ENCODE data around the gene TOM1. TPM values are rescaled to one million over a fixed set of nuclear protein-coding genes. Genes with fewer than 3 reads are reported as not detected.

The TOM1 gene
- total RNA-seq, 2 donors from 2014 or later = 30.4 to 38.9 TPM

DNA sequence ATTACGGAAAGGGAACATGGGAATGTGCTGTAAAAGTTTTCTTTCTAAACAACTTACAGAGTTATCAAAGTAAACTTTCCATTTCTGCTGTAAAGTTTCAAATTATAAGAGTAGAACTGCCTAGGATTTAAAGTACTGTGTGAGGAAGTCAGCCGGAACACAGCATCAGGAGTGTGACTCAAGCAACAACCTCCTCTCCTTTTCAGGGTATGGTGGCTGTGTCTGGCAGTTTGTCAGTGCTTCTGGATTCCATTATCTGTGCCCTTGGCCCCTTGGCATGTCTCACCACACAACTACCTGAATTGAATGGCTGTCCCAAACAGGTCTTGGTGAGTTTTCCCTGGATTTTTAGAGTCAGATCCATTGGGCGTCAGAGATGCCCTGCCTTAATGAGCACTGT is 6.9 kb upstream of the TOM1 start:
- no peaks in the 10 kb centered on the region for H3K9me3 Mint-ChIP-seq
- no peak overlapping the region for H3K27ac Mint-ChIP-seq
- no peak for ATAC-seq
- H3K27me3 Mint-ChIP-seq = no peaks in the 10 kb centered on the region
- H3K4me1 Mint-ChIP-seq (ENCODE audit: low read depth in 2 of 2) = no peaks in the 10 kb centered on the region
- no peak overlapping the region for H3K4me3 Mint-ChIP-seq
- DNase-seq (ENCODE audit: low spot score) = no peak
- H3K36me3 Mint-ChIP-seq = peaks cover 17% of the 10 kb centered on the region

DNA sequence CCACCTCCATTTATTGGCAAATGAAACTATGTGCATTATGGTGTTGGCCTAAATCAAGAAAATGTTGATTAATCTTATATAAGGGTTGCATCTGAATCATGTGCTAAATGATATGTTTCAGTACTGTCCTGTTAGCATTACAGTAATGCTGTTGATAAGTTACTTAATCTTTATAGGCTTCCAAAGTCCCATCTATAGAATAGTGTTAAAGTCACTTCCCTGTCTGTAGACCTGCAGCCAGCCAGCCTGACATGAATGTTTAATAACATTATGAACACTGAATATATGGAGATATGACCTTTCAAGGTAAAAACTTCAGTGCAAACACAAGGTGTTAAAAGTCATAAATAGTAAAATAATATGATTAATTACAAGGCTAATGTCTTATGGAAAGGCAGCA is 3.6 kb upstream of the TOM1 start:
- ATAC-seq = no peak
- H3K4me3 Mint-ChIP-seq = no peak overlapping the region
- no peaks in the 10 kb centered on the region for H3K27me3 Mint-ChIP-seq

DNA sequence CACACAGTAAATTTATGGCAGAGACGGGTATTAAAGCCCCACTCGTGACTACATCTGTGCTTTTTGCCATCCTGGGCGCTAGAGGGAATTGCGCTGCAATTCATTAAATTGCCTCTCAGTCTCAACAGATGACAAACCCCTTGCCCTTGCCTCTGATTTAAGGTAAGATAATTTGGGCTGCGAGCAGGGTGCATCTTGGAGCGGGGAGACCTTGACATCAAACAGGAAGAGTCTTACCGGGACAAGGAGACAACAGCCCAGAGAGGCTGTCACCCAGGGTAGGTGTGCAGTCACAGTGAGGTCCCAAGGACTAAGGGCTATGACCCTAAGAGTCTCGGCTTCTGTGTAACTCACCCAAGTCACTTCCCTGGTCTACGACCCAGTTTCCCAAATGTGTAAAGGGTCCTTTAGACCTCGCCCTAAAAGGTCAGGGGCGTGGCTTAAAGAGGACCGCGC is 449 bp upstream of the TOM1 start:
- Mint-ChIP-seq H3K36me3 (peaks cover 7% of the 10 kb centered on the region), H3K27ac (peak overlapping the region; percentile 84 to 88), H3K27me3 (no peaks in the 10 kb centered on the region), H3K4me3 (peak overlapping the region; percentile 95), H3K9me3 (no peaks in the 10 kb centered on the region), H3K4me1 (ENCODE audit: low read depth in 2 of 2) (peaks cover 17 to 18% of the 10 kb centered on the region in 2 donors)
- DNase-seq (ENCODE audit: low spot score) = no peak
- peak in 1 of 2 donors; percentile 3 for ATAC-seq

More for the DNA sequence above, 3.6 kb upstream of the TOM1 start:
- H3K36me3 Mint-ChIP-seq = peaks cover 17% of the 10 kb centered on the region
- no peaks in the 10 kb centered on the region for H3K9me3 Mint-ChIP-seq
- H3K27ac Mint-ChIP-seq = no peak overlapping the region
- DNase-seq (ENCODE audit: low spot score) = no peak
- H3K4me1 Mint-ChIP-seq (ENCODE audit: low read depth in 2 of 2) = peaks cover 8 to 11% of the 10 kb centered on the region in 2 donors

DNA sequence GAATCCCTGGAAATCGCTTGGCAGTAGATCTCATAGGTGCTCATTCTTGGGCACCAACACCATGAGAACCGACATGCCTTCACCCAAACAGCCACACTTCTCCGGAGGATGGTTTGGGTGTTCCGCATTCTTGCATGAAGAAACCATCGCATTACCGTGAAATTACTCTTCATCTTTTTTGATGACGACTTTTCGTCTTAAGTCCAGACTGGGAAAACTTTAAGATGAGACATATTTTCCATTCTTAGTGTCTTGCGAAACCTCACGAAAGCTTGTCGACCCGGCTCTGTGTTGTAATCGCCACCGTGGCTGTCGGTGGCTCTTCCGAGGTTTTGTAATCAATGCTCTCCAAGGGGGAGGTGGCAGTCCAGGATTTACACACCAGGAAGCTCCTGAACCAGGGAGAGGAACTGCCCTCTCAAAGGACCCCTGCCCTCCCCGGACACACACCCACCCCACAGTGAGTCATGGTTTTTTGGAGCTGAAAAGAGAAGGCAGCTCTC is 1.7 kb downstream of the TOM1 start:
- Mint-ChIP-seq H3K4me1 (ENCODE audit: low read depth in 2 of 2) (peaks cover 22 to 27% of the 10 kb centered on the region in 2 donors), H3K4me3 (peak overlapping the region; percentile 84), H3K27me3 (no peaks in the 10 kb centered on the region), H3K36me3 (no peaks in the 10 kb centered on the region), H3K9me3 (no peaks in the 10 kb centered on the region), H3K27ac (peak overlapping the region; percentile 84 to 88)
- DNase-seq (ENCODE audit: low spot score) (no peak), ATAC-seq (no peak)

DNA sequence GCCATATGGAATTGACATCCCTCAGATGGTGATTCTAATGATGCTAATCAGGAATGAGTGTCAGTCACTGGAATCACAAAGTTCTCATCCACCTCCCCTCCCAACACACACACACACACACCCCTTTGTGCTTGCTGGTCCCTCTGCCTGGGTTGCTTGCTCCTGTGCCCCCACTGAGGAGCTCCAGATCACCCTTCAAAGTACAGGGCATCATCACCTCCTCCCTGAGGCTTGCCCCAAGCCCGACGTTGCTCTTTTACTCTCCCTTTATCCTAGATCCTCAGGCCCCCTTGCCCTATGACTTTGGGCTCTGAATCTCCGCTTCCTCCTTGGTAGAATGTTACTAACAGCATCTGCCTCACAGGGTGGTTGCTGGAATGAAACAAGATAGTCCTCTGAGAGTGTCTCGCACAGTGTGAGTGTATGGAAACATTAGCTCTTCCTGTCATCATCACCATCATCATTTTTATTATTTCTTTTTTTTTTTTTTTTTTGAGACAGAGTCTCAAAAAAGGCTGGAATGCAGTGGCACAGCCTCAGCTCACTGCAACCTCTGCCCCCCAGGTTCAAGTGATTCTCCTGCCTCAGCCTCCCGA is 3.4 kb downstream of the TOM1 start:
- Mint-ChIP-seq H3K36me3 (no peaks in the 10 kb centered on the region), H3K4me1 (ENCODE audit: low read depth in 2 of 2) (peaks cover 33 to 41% of the 10 kb centered on the region in 2 donors), H3K9me3 (no peaks in the 10 kb centered on the region), H3K27ac (peak overlapping the region in 1 of 2 donors; percentile 82), H3K4me3 (no peak overlapping the region), H3K27me3 (no peaks in the 10 kb centered on the region)
- ATAC-seq (no peak), DNase-seq (ENCODE audit: low spot score) (no peak)

DNA sequence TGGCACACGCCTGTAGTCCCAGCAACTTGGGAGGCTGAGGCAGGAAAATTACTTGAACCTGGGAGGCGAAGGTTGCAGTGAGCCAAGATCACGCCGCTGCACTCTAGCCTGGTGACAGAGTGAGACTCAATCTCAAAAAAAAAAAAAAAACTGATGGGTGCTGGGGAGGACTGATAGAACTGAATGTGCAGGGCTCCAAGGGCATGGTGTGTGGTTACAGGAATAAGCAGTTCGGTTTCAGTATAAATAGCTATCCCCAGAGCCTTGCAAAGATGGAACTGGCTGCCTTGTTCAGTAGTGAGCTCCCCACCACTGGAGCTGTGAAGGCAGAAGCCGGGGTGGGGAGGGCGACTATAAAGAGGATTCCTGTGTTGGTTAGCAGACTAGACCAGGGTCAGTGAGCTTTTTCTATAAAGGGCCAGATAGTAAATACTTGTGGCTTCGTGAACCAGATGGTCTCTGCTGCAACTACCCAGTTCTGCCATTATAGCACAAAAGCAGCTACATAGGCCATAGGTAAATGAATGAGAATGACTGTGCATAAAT is 5.9 kb downstream of the TOM1 start:
- Mint-ChIP-seq H3K27ac (no peak overlapping the region), H3K27me3 (no peaks in the 10 kb centered on the region), H3K4me3 (no peak overlapping the region), H3K9me3 (no peaks in the 10 kb centered on the region), H3K36me3 (no peaks in the 10 kb centered on the region), H3K4me1 (ENCODE audit: low read depth in 2 of 2) (peaks cover 40 to 43% of the 10 kb centered on the region in 2 donors)
- DNase-seq (ENCODE audit: low spot score) (no peak), ATAC-seq (no peak)

DNA sequence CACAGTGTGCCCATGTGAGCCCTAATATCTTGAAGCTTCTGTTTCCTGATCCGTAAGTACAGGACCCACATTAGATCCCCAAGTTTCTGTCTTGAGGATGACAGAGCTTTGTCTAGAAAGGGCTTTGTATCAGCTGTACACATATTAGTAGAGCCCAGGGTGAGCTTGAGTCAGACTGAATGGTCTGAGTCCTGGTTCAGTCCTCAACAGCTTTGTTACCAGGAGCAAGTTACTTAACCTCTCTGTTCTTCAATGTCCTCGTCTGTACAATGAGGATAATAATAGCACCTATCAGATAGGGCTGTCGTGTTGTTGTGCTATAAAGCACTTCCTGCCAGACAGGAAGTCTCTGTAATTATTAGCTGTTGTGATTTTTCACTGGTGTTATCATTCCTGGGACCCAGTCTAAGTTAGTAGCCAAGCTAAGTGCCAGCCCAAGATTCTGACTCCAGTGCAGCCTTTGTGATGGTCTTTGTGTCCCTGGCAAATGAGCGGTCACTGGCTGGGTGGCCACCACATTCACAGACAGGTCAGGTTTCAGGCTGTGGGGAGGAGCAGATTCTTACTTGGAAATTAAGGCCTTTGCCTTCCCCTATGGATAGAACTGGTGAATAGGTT is 6.8 kb downstream of the TOM1 start:
- DNase-seq (ENCODE audit: low spot score) (no peak), ATAC-seq (peak in 1 of 2 donors; percentile 25)
- H3K4me1 Mint-ChIP-seq (ENCODE audit: low read depth in 2 of 2) = peaks cover 36 to 44% of the 10 kb centered on the region in 2 donors
- peak overlapping the region in 1 of 2 donors; percentile 29 for H3K27ac Mint-ChIP-seq
- no peaks in the 10 kb centered on the region for H3K27me3 Mint-ChIP-seq
- H3K36me3 Mint-ChIP-seq = no peaks in the 10 kb centered on the region
- no peaks in the 10 kb centered on the region for H3K9me3 Mint-ChIP-seq
- no peak overlapping the region for H3K4me3 Mint-ChIP-seq

DNA sequence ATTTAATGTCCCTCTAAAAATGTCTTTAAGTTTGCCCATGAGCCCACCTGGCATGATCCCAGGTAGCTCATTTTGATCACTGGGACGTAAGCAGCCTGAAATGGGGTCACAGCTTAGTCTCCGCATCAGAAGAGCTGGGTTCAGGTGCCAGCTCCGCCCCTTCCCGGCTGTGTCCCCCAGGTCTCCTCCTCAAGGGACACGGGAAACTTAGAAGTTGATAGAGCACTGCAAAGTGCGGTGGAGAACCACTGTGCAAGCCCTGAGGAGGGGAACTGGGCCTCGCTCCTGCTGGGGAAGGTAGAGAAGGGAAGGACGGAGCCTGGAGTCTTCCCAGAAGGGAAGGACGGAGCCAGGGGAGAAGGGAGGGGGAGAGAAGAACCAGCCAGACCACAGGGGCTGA is 7.7 kb downstream of the TOM1 start:
- H3K4me1 Mint-ChIP-seq (ENCODE audit: low read depth in 2 of 2) = peaks cover 35 to 42% of the 10 kb centered on the region in 2 donors
- ATAC-seq (no peak), DNase-seq (ENCODE audit: low spot score) (no peak)
- H3K9me3 Mint-ChIP-seq = no peaks in the 10 kb centered on the region
- H3K36me3 Mint-ChIP-seq = no peaks in the 10 kb centered on the region
- H3K4me3 Mint-ChIP-seq = no peak overlapping the region
- no peak overlapping the region for H3K27ac Mint-ChIP-seq
- no peaks in the 10 kb centered on the region for H3K27me3 Mint-ChIP-seq

DNA sequence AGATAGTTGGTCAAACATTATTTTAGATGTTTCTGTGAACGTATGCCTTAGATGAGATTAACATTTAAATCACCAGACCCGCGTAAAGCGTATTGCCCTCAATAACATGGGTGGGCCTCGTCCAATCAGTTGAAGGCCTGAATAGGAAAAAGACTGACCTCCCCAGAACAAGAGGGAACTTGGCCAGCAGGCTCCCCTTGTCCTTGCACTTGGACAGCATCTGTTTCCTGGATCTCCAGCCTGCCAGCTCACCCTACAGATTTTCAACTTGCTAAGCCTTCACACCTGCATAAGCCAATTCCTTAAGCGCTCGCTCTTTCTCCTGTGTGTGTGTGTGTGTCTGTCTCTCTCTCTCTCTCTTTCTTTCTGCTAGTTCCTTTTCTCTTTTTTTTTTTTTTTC is 8.2 kb downstream of the TOM1 start:
- H3K9me3 Mint-ChIP-seq = no peaks in the 10 kb centered on the region
- DNase-seq (ENCODE audit: low spot score) = no peak
- peaks cover 40 to 45% of the 10 kb centered on the region in 2 donors for H3K4me1 Mint-ChIP-seq (ENCODE audit: low read depth in 2 of 2)
- no peak for ATAC-seq
- H3K36me3 Mint-ChIP-seq = no peaks in the 10 kb centered on the region
- no peak overlapping the region for H3K4me3 Mint-ChIP-seq
- no peaks in the 10 kb centered on the region for H3K27me3 Mint-ChIP-seq
- H3K27ac Mint-ChIP-seq = peak overlapping the region in 1 of 2 donors; percentile 50

DNA sequence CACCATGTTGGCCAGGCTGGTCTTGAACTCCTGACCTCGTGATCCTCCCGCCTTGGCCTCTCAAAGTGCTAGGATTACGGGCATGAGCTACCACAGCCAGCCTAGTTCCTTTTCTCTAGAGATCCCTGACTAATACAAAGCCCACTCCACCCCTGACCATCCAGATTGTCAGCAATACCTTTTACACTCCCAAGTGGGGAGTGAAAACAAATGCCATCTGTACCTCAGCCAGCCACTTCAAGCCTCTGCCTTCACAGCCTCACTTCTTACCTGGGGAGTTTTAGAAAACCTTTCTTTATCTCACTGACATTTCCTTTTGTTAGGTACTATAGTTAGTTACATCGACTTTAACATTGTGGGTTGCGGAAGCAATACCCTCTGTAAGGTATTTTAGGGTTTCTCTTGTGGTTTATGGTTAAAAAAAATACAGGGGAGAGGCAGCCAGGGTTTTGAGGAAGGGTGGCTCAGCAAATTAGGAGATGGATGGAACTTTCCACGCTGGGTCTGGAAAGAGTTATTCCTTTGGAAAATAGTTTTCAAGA is 8.9 kb downstream of the TOM1 start:
- H3K4me3 Mint-ChIP-seq = no peak overlapping the region
- peaks cover 46 to 47% of the 10 kb centered on the region in 2 donors for H3K4me1 Mint-ChIP-seq (ENCODE audit: low read depth in 2 of 2)
- H3K9me3 Mint-ChIP-seq = no peaks in the 10 kb centered on the region
- no peaks in the 10 kb centered on the region for H3K27me3 Mint-ChIP-seq
- peak overlapping the region in 1 of 2 donors; percentile 50 for H3K27ac Mint-ChIP-seq
- ATAC-seq (no peak), DNase-seq (ENCODE audit: low spot score) (no peak)
- no peaks in the 10 kb centered on the region for H3K36me3 Mint-ChIP-seq

DNA sequence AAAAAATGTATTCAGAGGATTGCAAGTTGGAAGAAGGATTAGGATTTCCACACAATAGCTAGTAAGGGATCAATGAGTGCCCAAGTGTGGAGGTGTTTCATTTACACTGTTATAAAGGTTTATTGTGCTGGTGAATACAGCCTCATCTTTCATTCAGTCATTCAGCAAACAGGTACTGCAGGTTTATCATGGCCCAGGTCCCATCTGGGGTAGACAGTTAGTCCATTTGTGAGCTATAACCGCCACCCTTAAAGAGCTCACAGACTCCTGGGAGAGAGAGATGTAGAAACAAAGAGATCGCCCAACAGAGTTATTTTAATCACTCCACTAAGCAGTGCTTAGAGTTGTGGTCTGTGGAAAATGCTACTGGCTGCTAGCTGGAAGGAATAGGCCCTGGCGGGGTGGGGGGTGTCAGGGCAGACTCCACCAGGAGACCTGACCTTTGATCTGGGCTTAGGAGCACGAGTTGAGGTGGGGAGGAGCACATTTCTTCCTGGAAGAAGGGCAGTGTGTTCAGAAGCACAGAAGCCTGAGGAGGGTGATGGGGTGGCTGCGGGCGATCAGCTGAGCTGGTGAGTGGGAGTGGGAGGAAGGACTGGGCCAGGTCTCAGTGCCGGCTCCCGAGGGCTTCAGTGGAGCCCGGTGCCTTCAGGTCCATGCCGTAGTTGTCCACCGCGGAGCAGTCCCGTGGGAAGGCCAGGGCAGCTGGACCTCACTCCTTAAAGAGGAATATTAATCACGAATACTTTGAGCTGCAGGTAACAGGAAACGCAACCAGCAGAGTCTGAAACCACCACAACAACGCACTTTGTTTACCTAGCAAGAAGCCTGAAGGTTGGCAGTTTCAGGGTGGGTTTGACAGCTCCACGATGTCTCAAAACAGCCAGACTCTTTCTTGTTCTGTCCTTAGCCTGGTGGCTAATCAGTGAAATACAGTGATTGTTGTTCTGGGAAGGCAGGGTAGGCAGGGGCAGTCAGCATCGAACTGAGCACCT is 11.2 kb downstream of the TOM1 start:
- no peaks in the 10 kb centered on the region for H3K9me3 Mint-ChIP-seq
- H3K4me1 Mint-ChIP-seq (ENCODE audit: low read depth in 2 of 2) = peaks cover 47 to 54% of the 10 kb centered on the region in 2 donors
- no peaks in the 10 kb centered on the region for H3K27me3 Mint-ChIP-seq
- H3K27ac Mint-ChIP-seq = no peak overlapping the region
- H3K36me3 Mint-ChIP-seq = no peaks in the 10 kb centered on the region
- ATAC-seq = no peak
- no peak for DNase-seq (ENCODE audit: low spot score)
- no peak overlapping the region for H3K4me3 Mint-ChIP-seq

DNA sequence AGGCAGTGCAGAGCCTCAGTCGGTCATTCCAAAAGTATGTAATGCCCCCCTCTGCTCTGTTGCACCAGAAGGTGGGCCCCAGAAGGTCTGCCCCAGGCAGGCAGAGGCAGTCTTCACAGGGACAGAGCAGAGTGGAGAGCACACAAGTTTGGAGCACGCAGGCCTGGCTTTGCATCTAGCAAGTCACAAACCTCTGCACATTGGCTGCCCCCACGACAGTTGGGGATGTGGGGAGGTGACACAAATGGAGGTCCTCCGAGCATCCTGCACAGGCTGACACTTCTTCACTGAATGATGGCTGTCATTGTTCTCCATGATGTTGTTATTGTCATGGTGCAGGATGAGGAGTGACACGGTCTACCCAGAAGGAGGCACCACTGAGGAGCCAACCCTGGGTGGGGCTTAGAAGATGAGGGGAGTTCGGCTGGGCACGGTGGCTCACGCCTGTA is 11.9 kb downstream of the TOM1 start:
- DNase-seq (ENCODE audit: low spot score) = no peak
- peaks cover 42 to 48% of the 10 kb centered on the region in 2 donors for H3K4me1 Mint-ChIP-seq (ENCODE audit: low read depth in 2 of 2)
- H3K27me3 Mint-ChIP-seq = no peaks in the 10 kb centered on the region
- no peak for ATAC-seq
- no peak overlapping the region for H3K4me3 Mint-ChIP-seq
- no peaks in the 10 kb centered on the region for H3K36me3 Mint-ChIP-seq
- H3K9me3 Mint-ChIP-seq = no peaks in the 10 kb centered on the region
- H3K27ac Mint-ChIP-seq = no peak overlapping the region

Data from natural killer cell treated with Interleukin-12 subunit alpha and Interleukin-12 subunit beta and Interleukin-15 and Interleukin-18, amount 100 ng/mL, for 72 hours (primary cell).